Amniotic epithelial cell (primary cell): ENCODE data around the gene CCDC126.
"Not testable (repeated sequence)": the region's sequence is repeated elsewhere in the genome, so short reads cannot be mapped to it uniquely, and the experiment has no call there.

Experiments
- DNase-seq: peaks from one replicate; pipeline ENCODE4 v3.0.0-alpha.2; 2010; ENCODE audit warnings: low read depth

Gene CCDC126, protein sequence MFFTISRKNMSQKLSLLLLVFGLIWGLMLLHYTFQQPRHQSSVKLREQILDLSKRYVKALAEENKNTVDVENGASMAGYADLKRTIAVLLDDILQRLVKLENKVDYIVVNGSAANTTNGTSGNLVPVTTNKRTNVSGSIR

DNA sequence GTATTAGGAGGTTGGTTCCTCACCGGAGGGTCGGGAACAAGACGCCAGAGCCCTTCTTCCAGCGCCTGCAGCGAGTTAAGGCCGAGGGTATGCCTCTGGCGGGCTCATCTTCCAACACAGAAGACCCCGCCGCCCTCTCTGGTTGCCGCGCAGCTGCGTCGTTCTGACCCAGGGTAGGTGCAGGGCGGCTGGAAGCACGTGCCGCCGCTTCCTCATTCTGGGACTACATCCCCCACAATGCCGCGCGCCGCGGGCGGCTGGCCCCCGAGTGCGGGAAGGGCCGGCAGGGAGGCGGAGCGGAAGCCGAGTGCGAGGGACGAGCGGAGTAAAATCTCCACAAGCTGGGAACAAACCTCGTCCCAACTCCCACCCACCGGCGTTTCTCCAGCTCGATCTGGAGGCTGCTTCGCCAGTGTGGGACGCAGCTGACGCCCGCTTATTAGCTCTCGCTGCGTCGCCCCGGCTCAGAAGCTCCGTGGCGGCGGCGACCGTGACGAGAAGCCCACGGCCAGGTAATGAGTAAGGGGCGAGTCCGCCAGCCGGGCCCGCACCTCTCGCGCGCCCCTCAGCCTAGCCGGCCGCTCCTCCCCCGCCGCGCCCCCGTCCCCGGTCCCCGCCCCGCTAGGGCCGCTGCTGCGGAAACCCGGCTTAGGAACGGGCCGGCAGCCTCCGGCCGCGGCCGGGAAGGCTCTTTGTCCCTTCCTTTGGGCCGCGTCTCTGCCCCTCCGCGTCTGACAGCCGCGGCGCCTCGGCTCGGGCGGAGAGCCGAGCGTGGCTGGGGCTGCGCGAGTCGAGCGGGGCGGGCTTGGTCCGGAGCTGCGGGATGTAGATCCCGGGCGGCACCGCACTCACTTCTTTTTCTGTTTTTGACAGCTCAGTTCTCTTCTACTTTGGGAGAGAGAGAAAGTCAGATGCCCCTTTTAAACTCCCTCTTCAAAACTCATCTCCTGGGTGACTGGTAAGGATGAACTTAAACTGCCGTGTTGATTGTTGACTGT, at the start of gene CCDC126:
Gene CCDC126, plus strand, starts transcription at position 289 of the 998 bp plus-strand sequence. CDS start 13,934 bp downstream, outside the sequence.
- DNase-seq, result peak; percentile 89

DNA sequence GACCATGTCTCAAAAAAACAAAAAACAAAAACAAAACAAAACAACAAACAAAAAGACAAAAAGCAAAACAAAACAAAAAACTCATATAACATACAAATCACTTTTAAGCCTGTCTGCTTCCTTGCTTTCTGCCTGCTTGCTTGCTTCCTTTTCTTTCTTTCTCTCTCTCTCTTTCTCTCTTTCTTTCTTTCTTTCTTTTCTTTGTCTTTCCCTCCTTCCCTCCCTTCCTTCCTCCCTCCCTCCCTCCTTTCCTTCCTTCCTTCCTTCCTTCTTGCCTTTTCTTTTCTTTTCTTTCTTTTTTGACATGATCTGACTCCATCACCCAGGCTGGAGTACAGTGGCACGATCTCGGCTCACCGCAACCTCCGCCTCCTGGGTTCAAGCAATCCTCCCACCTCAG, 49.5 kb upstream of the CCDC126 start:
- DNase-seq, result no peak

DNA sequence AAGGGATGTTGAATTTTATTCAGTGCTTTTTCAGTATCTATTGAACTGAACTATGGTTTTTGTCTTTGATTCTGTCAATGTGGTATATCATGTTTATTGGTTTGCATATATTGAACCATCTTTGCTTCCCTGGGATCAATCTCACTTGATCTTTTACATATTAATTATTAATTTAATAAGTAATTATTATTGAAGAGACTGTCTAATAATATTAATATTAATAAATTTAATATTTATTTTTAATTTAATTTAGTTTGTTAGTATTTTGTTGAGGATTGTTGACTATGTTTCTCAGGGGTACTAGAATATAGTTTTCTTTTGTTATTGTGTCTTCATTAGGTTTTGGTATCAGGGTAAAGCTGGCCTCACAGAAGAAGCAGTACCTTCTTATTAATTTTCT, 38.9 kb upstream of the CCDC126 start:
- no peak for DNase-seq

DNA sequence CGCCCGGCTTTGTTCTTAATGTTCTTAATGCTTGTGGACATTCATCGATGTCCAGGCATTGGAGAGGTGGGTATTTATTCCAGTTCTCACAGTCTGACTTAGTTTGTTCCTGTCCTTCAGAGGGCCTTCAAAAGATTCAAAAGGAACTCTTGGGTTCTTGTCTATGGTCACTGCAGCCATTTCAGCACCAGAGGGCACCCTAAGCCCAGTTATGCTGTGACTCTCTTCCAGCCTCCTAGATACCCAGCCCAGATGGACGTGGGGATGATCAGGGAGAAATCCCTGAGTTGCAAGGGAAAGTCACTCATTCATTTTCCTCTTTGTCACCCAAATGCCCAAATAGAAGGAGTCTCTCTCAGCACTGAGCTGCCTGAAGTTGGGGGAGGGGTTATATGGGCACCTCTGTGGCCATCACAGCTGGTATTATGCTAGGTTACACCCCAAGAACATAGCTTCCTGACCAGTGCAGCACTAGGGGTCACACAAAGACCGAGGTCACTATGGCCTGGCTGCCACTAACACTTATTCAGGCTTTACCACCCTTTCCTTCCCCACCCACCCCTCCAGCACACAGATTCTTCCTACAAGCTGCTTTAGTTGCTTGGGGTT, 26.5 kb upstream of the CCDC126 start:
- peak; percentile 70 for DNase-seq

DNA sequence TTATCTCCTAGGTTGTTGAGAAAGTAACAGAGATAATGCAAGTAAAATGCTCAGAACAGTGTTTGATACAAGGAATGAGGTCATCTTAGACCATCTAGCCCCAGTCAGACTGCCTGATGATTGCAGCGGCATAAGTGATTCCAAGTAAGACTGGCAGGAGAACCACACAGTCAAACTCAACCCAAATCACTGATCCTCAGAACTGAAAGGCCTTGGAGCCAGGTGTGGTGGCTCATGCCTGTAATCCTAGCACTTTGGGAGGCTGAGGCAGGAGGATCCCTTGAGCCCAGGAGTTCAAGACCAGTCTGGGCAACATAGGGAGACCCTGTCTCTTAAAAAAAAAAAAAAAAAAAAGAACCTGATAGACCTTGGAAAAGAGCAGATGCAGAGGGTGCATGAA, 15.2 kb upstream of the CCDC126 start:
- not testable (repeated sequence) for DNase-seq

DNA sequence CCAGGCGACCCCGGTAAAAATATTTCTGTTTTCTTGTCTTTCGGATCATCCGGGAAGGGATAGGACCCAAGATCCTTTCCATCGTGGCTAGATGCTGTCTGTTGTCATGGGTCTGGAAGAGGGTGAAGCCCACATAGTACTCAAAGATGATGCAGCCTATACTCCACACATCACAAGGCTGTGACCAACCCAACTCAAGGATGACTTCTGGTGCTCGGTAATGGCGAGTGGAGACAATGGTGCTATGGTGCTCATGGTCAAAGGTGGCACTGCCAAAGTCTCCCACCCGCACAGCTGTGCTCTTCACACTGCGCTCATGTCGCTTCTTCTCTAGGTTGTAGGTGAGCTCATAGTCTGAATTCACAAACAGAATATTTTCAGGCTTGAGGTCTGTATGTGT, 11.9 kb upstream of the CCDC126 start:
- DNase-seq, result not testable (repeated sequence)

DNA sequence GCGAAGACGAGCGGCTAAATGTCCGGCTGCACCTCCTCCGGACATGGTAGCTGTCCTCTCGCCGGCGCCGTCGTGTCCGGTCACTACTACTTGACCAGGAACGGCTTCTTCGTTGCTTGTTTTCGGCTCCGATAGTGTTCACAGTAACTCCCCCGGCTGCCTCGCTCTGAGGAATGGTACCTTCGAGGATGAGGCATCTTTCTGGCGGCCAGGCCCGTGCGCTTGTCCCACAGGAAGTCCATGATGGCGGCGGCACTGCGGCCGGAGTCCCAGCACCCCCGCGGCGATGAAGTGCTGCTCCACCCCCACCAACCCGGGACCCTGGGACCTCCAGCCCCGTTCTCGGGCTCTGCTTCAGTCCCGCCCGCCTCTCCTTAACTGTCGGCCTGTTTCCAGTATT, 11.0 kb upstream of the CCDC126 start:
- DNase-seq, result no peak

DNA sequence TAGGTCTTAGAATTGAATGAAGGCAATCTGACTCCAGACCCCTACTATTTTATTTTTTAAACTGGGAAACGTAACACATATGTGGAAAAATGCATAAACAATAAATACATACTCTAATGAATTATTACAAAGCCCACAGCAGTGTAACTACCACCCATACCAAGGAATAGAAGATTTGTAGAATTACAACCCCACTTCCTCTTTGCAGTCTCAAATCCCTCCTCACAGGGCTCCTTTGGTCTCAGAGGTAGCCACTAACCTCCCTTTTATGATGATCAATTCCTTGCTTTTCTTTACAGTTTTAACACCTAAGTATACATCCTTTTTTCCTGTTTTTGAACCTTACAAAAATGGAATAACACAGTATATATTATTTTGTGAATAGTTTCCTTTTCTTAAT, 6.7 kb upstream of the CCDC126 start:
- DNase-seq, result no peak

DNA sequence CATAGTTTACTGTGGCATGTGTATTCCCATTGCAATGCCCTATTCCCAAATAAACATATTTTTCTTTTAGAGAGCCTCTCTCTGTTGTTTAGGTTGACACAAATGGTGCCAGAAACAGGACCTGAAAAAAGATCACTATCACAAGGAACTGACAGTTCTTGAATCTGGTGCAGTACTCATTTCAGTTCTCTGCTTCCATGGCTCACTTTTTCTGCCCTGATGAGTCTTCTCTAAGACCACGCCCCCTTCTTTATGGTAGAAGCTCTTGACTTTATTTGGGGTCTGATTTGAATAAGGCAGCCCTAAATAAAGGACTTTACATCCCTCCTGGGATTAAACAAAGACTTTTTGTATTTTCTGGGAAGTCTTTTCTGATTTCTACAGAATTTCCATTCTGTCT, 3.5 kb upstream of the CCDC126 start:
- no peak for DNase-seq

DNA sequence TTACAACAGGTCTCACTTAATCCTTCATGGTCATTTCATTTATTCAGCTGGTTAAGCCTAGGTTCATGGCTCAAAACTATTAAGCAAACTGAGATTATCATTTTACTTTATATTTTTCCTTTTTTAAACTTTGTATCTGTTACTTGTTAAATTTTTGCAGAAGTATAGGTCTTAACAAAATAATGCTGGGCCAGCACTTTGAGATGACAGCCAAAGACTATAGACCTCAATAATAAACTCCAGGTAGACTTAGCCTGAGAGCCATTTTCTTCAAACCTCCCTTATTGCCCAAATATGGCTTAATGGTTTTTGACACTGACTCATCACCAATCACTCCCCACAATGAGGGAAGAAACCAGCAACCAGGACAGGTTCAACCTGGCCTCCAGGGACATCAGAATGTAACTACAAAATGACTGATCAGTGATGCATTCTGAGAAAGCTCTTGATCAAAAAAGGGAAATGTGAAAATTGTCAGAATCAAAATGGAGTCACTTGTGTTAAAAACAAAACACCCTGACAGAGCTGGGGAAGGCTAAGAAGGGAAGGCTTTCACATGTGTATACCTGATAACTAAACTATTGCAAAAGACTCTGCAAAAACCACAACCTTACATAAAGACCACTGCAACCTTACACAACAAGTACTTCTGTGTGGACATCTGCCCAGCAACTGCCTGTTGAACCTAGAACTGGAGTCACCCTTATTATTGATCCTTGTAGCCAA, 2.1 kb upstream of the CCDC126 start:
- peak; percentile 85 for DNase-seq

DNA sequence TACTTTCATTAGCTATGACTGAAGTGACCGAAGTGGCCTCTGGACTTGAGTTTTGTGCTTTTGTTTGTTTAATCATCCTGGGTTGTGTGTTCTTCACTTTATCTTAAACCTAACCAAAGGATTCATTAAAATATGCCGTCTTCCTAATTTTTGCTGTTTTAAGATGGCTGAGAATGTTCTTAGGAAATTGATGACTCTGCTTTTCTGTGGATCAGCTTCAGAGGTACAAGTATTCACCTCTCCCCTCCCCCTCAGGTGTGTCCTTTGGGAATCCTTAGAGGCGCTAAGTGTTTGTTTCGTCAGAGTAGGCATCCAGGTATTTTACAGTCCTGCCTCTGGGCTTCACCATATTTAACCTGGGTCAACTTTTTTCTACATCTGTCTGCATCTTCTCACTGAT, 1.1 kb downstream of the CCDC126 start:
- no peak for DNase-seq

DNA sequence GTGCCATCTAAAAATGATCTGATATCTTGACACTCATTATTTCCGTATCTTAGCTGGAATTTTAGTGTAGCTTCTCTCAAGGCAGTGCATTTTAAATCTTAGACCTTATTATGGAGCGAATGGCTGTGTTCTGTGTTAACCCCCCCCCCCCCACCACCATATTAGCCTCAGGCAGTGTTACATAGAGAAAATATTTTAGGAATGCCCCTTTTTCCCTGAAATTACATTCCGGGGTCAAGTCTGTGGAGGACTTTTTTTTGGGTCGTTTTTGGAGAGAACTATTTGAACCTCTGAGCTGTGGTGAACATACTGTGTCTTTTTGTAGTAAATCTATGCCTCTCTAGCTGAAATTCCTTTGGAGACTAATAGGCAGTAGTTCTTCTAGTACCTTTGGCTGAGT, 3.1 kb downstream of the CCDC126 start:
- no peak for DNase-seq

DNA sequence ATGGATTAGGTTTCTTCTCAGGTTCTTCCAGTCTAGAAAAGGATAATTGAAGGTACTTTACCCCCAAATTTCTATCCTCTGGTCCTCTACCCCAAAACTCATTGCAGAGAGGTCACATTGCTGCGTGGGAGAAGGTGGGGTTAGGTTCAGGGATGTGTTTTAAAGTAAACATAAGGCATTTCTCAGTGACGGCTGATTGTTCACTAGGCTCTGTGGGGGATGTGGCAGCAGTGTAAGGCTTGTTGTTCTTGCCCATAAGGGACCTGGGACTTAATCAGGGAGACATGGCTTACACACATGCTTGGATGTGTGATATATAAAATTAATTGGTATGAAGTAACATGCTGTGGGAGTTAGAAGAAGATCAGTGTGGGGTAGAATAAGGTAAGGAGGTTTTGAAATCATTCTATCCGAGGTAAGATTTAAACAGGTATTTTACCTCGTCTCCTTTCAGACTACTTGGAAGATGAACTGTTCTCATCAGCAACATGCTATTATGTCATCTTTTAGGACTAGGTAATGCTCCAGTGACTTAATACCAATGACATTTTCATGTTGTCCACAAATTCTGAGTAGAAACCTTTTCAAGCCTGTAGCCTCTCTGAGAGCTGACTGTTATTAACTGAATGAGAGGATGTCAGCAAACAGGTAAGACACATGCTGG, 6.6 kb downstream of the CCDC126 start:
- peak; percentile 20 for DNase-seq

DNA sequence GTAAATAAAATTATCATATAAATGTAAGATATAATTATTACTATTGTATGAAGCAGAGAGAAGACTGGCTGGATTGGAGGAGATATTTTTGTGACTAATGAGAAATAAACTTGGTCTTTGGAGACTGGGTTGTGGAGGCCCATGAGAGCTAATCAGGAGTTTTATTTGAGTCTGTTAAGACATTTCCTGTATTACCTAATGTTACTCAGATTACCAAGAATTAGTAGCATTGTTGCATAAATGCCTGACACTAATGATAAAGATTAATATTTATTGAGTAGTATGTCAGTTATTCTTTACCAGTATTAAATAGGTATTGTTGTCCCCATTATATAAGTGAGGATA, 7.1 kb downstream of the CCDC126 start:
- DNase-seq, result peak; percentile 72

DNA sequence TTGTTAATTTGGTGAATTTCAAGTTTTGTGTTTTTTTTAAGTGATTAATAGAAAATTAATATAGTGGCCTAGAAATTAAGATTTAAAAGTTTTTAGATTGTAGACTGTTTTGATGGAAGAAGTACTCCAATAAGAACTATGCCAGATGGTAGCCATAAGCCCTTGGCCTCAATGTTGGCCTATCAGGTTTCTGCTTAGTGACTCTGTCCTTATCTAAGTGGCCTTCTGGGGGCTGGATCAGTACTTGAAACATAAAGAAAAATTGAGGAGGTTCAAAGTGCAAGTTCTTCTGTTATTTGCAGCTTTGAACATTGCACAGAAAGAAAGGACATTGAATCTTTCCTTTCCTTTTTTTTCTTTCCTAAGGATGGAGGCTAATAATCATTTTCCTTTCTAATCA, 9.9 kb downstream of the CCDC126 start:
- DNase-seq, result no peak

DNA sequence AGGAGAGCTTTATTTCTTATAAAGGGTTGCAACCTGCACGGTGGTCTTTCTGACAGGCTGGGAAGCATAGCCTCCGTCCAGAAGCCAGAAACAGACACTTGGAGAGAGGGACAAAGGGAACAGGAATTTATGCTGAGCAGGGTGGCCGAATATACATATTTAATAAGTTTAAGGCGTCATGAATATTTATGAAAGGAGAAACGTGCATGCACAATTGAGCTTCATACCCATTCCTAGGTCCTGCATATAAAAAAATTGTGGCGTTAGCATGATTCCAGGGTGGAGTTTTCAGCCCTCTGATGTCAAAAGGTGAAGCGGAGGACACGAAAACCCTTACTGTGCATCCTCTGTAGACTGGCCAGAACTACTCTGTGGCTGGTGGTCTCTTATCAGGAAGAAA, 10.7 kb downstream of the CCDC126 start:
- DNase-seq, result no peak

DNA sequence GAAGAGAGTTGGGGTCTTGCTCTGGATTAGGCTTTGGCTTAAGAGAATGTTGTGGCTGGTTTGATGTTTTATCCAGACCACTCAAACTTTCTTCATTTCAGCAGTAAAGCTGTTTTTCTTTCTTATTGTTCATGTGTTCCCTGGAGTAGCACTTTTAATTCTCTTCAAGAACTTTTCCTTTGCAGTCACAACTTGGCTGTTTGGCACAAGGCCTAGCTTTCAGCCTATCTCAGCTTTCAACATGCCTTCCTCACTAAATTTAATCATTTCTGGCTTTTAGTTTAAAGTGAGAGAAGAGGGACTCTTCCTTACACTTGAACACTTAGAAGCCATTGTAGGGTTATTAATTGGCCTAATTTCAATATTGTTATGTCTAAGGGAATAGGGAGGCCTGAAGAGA, 18.1 kb downstream of the CCDC126 start:
- DNase-seq, result no peak

DNA sequence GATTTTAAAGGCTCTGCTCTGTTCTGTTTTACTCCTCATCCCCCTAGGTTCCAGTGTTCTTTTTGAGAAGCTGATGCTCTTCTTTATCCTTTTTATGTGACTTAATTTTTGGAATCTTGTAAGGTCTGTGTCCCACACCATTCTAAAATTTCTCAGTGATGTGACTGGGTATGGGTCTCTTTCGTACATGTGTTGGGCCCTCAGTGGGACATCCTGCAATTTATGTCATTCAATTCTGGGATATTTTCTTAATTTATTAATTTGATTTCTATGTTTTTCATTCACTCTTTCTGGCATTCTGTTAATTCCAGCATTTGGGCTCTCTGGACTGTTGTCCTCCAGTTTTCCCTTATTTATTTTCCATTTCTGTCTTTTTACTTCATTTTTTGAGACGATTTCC, 19.4 kb downstream of the CCDC126 start:
- peak; percentile 13 for DNase-seq

DNA sequence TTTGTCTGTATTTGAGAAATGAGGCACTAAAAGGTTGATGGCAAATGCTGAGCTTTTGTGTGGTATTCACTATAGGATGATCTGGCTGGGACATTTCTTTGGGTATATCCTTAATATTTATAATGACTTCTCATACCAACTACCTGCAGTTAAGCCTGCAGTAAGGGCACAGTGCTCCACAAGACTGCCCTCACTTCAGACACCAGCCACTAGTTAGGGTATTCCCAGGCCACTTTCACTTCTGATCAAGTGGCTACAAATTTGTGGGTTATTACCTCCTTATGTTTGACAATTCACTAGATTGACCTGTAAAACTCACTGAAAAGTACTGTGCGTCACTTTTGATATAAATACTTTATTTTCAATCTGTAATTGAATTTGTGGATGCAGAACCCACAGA, 20.3 kb downstream of the CCDC126 start:
- no peak for DNase-seq

DNA sequence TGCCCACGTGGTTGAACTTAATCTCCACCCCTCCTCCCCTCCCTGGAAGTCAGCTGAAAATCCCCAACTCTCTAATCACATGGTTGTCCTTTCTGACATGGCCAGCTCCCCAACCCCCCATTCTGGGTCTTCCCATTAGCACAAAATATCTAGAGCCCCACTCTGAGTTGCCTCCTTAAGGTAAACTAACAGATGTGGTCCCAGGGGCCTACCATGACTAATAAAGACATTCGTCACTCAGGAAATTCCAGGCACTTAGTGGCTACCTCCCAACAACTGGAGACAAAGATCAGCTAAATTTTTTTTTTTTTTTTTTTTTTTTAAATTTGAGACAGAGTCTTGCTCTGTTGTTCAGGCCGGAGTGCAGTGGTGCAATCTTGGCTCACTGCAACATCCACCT, 21.1 kb downstream of the CCDC126 start:
- DNase-seq, result no peak

DNA sequence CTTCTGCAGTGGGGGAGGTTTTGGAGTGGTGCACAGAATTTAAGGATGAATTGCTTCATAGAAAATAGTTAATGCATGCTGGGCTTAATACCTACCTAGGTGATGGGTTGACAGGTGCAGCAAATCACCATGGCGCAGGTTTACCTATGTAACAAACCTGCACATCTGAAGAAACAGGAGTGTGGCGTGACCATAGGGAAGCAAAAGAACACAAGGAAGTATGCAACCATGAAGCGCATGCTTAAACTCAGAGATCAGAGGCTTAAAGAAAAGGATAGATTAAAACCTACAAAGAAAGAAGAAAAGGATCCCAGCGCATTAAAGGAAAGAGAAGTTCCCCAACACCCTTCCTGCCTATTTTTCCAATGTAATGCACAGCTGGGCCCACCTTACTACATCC, 22.0 kb downstream of the CCDC126 start:
- no peak for DNase-seq

DNA sequence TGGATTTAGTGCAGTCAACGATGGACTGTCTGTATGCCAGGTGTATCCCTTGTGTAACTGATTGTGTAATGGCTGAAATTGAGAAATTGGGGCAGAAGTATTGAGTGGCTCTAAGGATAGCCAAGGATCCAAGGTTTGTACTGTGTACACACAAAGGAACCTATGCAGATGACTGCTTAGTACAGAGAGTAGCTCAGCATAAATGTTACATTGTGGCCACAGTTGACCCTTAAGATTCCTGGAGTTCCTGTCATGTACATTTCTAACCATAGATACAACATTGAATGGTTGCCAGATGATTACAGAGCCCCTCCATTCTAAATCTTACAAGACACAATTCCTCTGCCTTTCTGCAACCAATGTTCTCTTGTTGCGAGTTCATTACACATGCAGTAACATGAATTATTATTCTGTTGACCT, 25.3 kb downstream of the CCDC126 start:
- DNase-seq, result peak; percentile 63
